ENCODE data around the gene CA12. TPM values are rescaled to one million over a fixed set of nuclear protein-coding genes. Genes with fewer than 3 reads are reported as not detected.
A peak's percentile ranks its signal among the peaks of the same experiment; 100 is the strongest.

Gene CA12
- total RNA-seq, 2 donors from 2014 or later, result 8.1 to 26.8 TPM

- peak; percentile 84 for ATAC-seq (ENCODE audit: insufficient number of reproducible peaks, low FRiP score, low read depth)
- Histone ChIP-seq H3K27ac (peak overlapping the region; percentile 83), H3K9me3 (no peaks in the 10 kb centered on the region)
Observed at GRCh38 chr15:63291507-63291906, 90.1 kb downstream of the CA12 start.

GRCh38 chr15:63288778-63289378 lies 92.8 kb downstream of the CA12 start:
- Histone ChIP-seq H3K27me3 (replicated peaks; ENCODE audit: insufficient read depth) (no peaks in the 10 kb centered on the region), H3K27ac (peak overlapping the region in 1 of 2 donors; percentile 28), H3K36me3 (peaks cover 5% of the 10 kb centered on the region), H3K4me3 (no peak overlapping the region), H3K9me3 (no peaks in the 10 kb centered on the region), H3K4me1 (ENCODE audit: control insufficient read depth in 1 of 2, low read depth in 2 of 2) (peaks cover 20 to 25% of the 10 kb centered on the region in 2 donors)
- DNase-seq (ENCODE audit: low spot score) (no peak), ATAC-seq (ENCODE audit: insufficient number of reproducible peaks, low FRiP score, low read depth) (no peak)
- peak; percentile 54 for TF ChIP-seq CTCF (IDR thresholded peaks at IDR 0.05)

More at GRCh38 chr15:63291507-63291906, 90.1 kb downstream of the CA12 start:
- H3K4me3 ChIP-seq, result no peak overlapping the region
- no peak for TF ChIP-seq CTCF (IDR thresholded peaks at IDR 0.05)
- DNase-seq (ENCODE audit: low spot score), result no peak
- H3K27me3 ChIP-seq (replicated peaks; ENCODE audit: insufficient read depth), result no peaks in the 10 kb centered on the region
- H3K36me3 ChIP-seq, result no peaks in the 10 kb centered on the region
- H3K4me1 ChIP-seq (ENCODE audit: control insufficient read depth in 1 of 2, low read depth in 2 of 2), result peaks cover 20 to 25% of the 10 kb centered on the region in 2 donors

- no peak for DNase-seq (ENCODE audit: low spot score)
- peaks cover 20 to 25% of the 10 kb centered on the region in 2 donors for H3K4me1 ChIP-seq (ENCODE audit: control insufficient read depth in 1 of 2, low read depth in 2 of 2)
- H3K27me3 ChIP-seq (replicated peaks; ENCODE audit: insufficient read depth), result no peaks in the 10 kb centered on the region
- TF ChIP-seq CTCF (IDR thresholded peaks at IDR 0.05), result no peak
- peak overlapping the region in 1 of 2 donors; percentile 28 for H3K27ac ChIP-seq
- H3K36me3 ChIP-seq, result peaks cover 6% of the 10 kb centered on the region
- H3K9me3 ChIP-seq, result no peaks in the 10 kb centered on the region
- no peak overlapping the region for H3K4me3 ChIP-seq
- ATAC-seq (ENCODE audit: insufficient number of reproducible peaks, low FRiP score, low read depth), result no peak
Observed at GRCh38 chr15:63288342-63288741, 93.3 kb downstream of the CA12 start.

- peaks cover 8% of the 10 kb centered on the region for H3K36me3 ChIP-seq
- no peak overlapping the region for H3K4me3 ChIP-seq
Observed at GRCh38 chr15:63287109-63287508, 94.5 kb downstream of the CA12 start.

GRCh38 chr15:63284335-63284734 lies 97.3 kb downstream of the CA12 start:
- no peak for TF ChIP-seq CTCF (IDR thresholded peaks at IDR 0.05)
- Histone ChIP-seq H3K36me3 (peaks cover 8% of the 10 kb centered on the region), H3K27ac (no peak overlapping the region), H3K4me1 (ENCODE audit: control insufficient read depth in 1 of 2, low read depth in 2 of 2) (peaks cover 0 to 6% of the 10 kb centered on the region in 2 donors), H3K27me3 (replicated peaks; ENCODE audit: insufficient read depth) (no peaks in the 10 kb centered on the region), H3K4me3 (no peak overlapping the region), H3K9me3 (no peaks in the 10 kb centered on the region)
- DNase-seq (ENCODE audit: low spot score), result no peak
- no peak for ATAC-seq (ENCODE audit: insufficient number of reproducible peaks, low FRiP score, low read depth)

More at GRCh38 chr15:63287109-63287508, 94.5 kb downstream of the CA12 start:
- Histone ChIP-seq H3K27ac (no peak overlapping the region), H3K4me1 (ENCODE audit: control insufficient read depth in 1 of 2, low read depth in 2 of 2) (peaks cover 18 to 23% of the 10 kb centered on the region in 2 donors), H3K9me3 (no peaks in the 10 kb centered on the region), H3K27me3 (replicated peaks; ENCODE audit: insufficient read depth) (no peaks in the 10 kb centered on the region)
- ATAC-seq (ENCODE audit: insufficient number of reproducible peaks, low FRiP score, low read depth) (no peak), DNase-seq (ENCODE audit: low spot score) (no peak)
- TF ChIP-seq CTCF (IDR thresholded peaks at IDR 0.05), result no peak

All from thoracic aorta (tissue), 2 donors.